HCT116 (cell line): ENCODE data around the gene ENO2. TPM values are rescaled to one million over a fixed set of nuclear protein-coding genes. Genes with fewer than 3 reads are reported as not detected.
A peak's percentile ranks its signal among the peaks of the same experiment; 100 is the strongest.

Experiments
- ATAC-seq: fragments of 200-7000 bp; cut with Tn5 transposase; 2 replicates; pipeline ENCODE4 v1.9.1; 2020; ENCODE audit warnings: mild to moderate bottlenecking, moderate library complexity
- BruUV-seq: library from RNA; stranded (reverse); fragments of 400-500 nt; replicated peaks from 2 replicates; lab custom pipeline; 2021; lab: Mats Ljungman, UMichigan
- CTCF ChIA-PET: fragments of 300-600 bp; sonication (Branson Sonifier 250); formaldehyde crosslinking; loops from one replicate; lab custom pipeline; 2021; ENCODE audit warnings: antibody characterized with exemption; lab: Charles Lee
- POLR2A ChIA-PET: fragments of 300-600, 350-600 bp; sonication (Branson Sonifier 250); formaldehyde crosslinking; loops from one replicate; lab custom pipeline; 2021; ENCODE audit warnings: antibody characterized with exemption; lab: Charles Lee
- RAD21 ChIA-PET, 2 experiments: fragments of 300-600 bp; sonication (Branson Sonifier 250); formaldehyde crosslinking; loops; one replicate each; lab custom pipeline; 2023; ENCODE audit warnings: low total read pairs in 2 of 2; ENCODE audit not compliant: uncharacterized antibody in 2 of 2, unreplicated experiment in 2 of 2, low non-redundant PET in 1 of 2; lab: Charles Lee
- DNase-seq: peaks from one replicate; pipeline ENCODE4 v3.0.0-alpha.2; 2010; ENCODE audit warnings: low read depth, low spot score
- H2AFZ ChIP-seq: fragments of 200-600 bp; shearing (Covaris generic), sonication (generic); 2 replicates; pipeline ENCODE4 v1.6.1; 2017; ENCODE audit warnings: low read depth, mixed run types, mixed read lengths, antibody characterized with exemption, low read length; ENCODE audit not compliant: poor library complexity, severe bottlenecking
- H3K27ac ChIP-seq: 2 replicates; pipeline ENCODE4 v1.5.1; 2012; ENCODE audit warnings: low read depth, low read length
- H3K27me3 ChIP-seq: fragments of 200-600 bp; sonication (generic); 2 replicates; pipeline ENCODE4 v1.6.1; 2016; ENCODE audit warnings: mixed run types, low read length, mixed read lengths; ENCODE audit not compliant: insufficient read depth
- H3K36me3 ChIP-seq, 2 experiments: fragments of 200-500 bp in 1 of 2; fragments of 200-600 bp in 1 of 2; sonication (Bioruptor generic) in 1 of 2; sonication (generic) in 1 of 2; 2 replicates each; pipeline versions ENCODE4 v1.5.1 to v1.6.1; 2014 to 2016; ENCODE audit warnings: low read length in 2 of 2, inconsistent platforms in 1 of 2, mixed read lengths in 1 of 2, mixed run types in 1 of 2; ENCODE audit not compliant: insufficient read depth in 2 of 2, control insufficient read depth in 1 of 2
- H3K4me1 ChIP-seq, 2 experiments: fragments of 200-600 bp in 1 of 2; sonication (generic) in 1 of 2; 2 replicates each; pipeline versions ENCODE4 v1.5.1 to v1.6.1; 2012 to 2017; ENCODE audit warnings: low read length in 2 of 2, inconsistent platforms in 1 of 2, mild to moderate bottlenecking in 1 of 2, mixed read lengths in 1 of 2, mixed run types in 1 of 2, moderate library complexity in 1 of 2; ENCODE audit not compliant: insufficient read depth in 2 of 2, control insufficient read depth in 1 of 2
- H3K4me2 ChIP-seq: fragments of 200-600 bp; sonication (generic); 2 replicates; pipeline ENCODE4 v1.6.1; 2017; ENCODE audit warnings: mixed run types, low read length, mixed read lengths
- H3K4me3 ChIP-seq, 2 experiments: fragments of 200-600 bp in 1 of 2; sonication (generic) in 1 of 2; replicated peaks in 1 of 2; 2 replicates each; pipeline ENCODE4 v1.5.1; 2011 to 2016; ENCODE audit warnings: low read length in 2 of 2, control low read depth in 1 of 2, low read depth in 1 of 2, mild to moderate bottlenecking in 1 of 2, mixed read lengths in 1 of 2, mixed run types in 1 of 2
- H3K79me2 ChIP-seq: fragments of 200-600 bp; sonication (generic); 2 replicates; pipeline ENCODE4 v1.6.1; 2017; ENCODE audit warnings: mild to moderate bottlenecking, mixed run types, low read length, moderate library complexity, mixed read lengths; ENCODE audit not compliant: insufficient read depth
- H3K9ac ChIP-seq: fragments of 200-600 bp; sonication (generic); 2 replicates; pipeline ENCODE4 v1.6.1; 2016; ENCODE audit warnings: low read length, mixed read lengths
- H3K9me2 ChIP-seq: fragments of 200-600 bp; sonication (generic), shearing (Covaris generic); 2 replicates; pipeline ENCODE4 v1.6.1; 2017; ENCODE audit warnings: mixed run types, mild to moderate bottlenecking, moderate library complexity; ENCODE audit not compliant: insufficient read depth
- H3K9me3 ChIP-seq, 2 experiments: fragments of 200-500 bp in 1 of 2; fragments of 200-600 bp in 1 of 2; sonication (Bioruptor generic) in 1 of 2; sonication (generic) in 1 of 2; 2 replicates each; pipeline ENCODE4 v1.6.1; 2014 to 2017; ENCODE audit warnings: low read length in 2 of 2, mixed read lengths in 2 of 2, inconsistent platforms in 1 of 2, low read depth in 1 of 2, mild to moderate bottlenecking in 1 of 2, mixed run types in 1 of 2, moderate library complexity in 1 of 2; ENCODE audit not compliant: control insufficient read depth in 1 of 2, insufficient read depth in 1 of 2
- H4K20me1 ChIP-seq: fragments of 200-600 bp; sonication (generic), shearing (Covaris generic); 2 replicates; pipeline ENCODE4 v1.6.1; 2017; ENCODE audit warnings: mixed run types, mild to moderate bottlenecking, moderate library complexity; ENCODE audit not compliant: insufficient read depth
- ELF1 ChIP-seq: IDR thresholded peaks from 2 replicates; pipeline ENCODE4 v1.6.1; 2012; ENCODE audit warnings: low read depth, borderline replicate concordance
- EZH2phosphoT487 ChIP-seq: fragments of 200-600 bp; IDR thresholded peaks from 2 replicates; pipeline ENCODE4 v1.6.1; 2018; ENCODE audit warnings: antibody characterized with exemption, borderline replicate concordance
- FOSL1 ChIP-seq: IDR thresholded peaks from 2 replicates; pipeline ENCODE4 v1.6.1; 2012; ENCODE audit warnings: low read depth
- RAD21 ChIP-seq: IDR thresholded peaks from 2 replicates; pipeline ENCODE4 v1.6.1; 2012; ENCODE audit warnings: low read depth, mild to moderate bottlenecking
- SIN3A ChIP-seq: IDR thresholded peaks from 2 replicates; pipeline ENCODE4 v1.6.1; 2012; ENCODE audit warnings: low read depth
- SP1 ChIP-seq: IDR thresholded peaks from 2 replicates; pipeline ENCODE4 v1.6.1; 2012; ENCODE audit warnings: low read depth
- SRF ChIP-seq: IDR thresholded peaks from 2 replicates; pipeline ENCODE4 v1.6.1; 2012; ENCODE audit warnings: low read depth
- ZFX ChIP-seq: fragments of 450-650 bp; IDR thresholded peaks from 2 replicates; pipeline ENCODE4 v1.6.1; 2017
- intact Hi-C: fragments of 100-400 bp; cut with micrococcal nuclease; formaldehyde crosslinking; loops from 2 replicates; pipeline ENCODE4 v1.10.0; 2022
- total RNA-seq: library from RNA; stranded (reverse); gene quantifications from one replicate; pipeline ENCODE4 v1.2.1, GENCODE V29; 2021; ENCODE audit not compliant: unreplicated experiment
- TF ChIP-seq, protein P1 (sequence below): IDR thresholded peaks from 2 replicates; pipeline ENCODE4 v1.6.1; 2012
- TF ChIP-seq, protein P2 (sequence below): IDR thresholded peaks from 2 replicates; pipeline ENCODE4 v1.6.1; 2011; ENCODE audit warnings: mild to moderate bottlenecking, low read length, moderate library complexity; ENCODE audit not compliant: insufficient replicate concordance; ENCODE audit errors: extremely low read depth

The ENO2 gene
- total RNA-seq, 1 experiment from 2014 or later = 117 TPM

DNA sequence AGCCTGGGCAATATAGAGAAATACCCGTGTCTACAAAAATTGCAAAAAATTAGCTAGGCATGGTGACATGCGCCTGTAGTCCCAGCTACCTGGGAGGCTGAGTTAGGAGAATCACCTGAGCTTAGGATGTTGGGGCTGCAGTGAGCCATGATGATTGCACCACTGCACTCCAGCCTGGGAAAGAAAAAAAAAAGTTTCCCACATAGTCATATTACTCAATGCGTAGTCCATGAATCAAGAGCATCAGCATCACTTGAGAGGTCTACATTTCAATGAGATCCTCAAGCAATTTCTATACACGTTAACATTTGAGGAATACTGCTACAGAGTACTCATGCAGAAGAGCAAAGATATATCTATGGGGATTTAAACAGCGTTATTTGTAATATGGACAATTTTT, 15.0 kb upstream of the ENO2 start:
- Histone ChIP-seq H3K4me2 (0 out of 2 replicates have a peak overlapping the region, but pooled peaks have one; percentile 8), H3K9me3 (no peaks in the 10 kb centered on the region), H3K27me3 (no peaks in the 10 kb centered on the region), H3K27ac (no peak overlapping the region), H4K20me1 (no peaks in the 10 kb centered on the region), H3K4me3 (no peak overlapping the region), H3K4me1 (peaks cover 8 to 22% of the 10 kb centered on the region in 2 experiments), H3K36me3 (no peaks in the 10 kb centered on the region), H3K9ac (no peak overlapping the region), H3K9me2 (no peaks in the 10 kb centered on the region), H2AFZ (no peak overlapping the region), H3K79me2 (no peaks in the 10 kb centered on the region)
- ChIA-PET RAD21 (no interaction called here), CTCF (no interaction called here), POLR2A (interaction anchor here (0.6 kb wide), 1 partner anchor 21 kb away, joined by 5 read pairs; no protein-coding TSS in a partner anchor)
- no TSS peak for BruUV-seq
- ATAC-seq = no peak
- intact Hi-C loops = no loop called here
- no peak for DNase-seq
- TF ChIP-seq ELF1 (no peak), SIN3A (no peak), SP1 (no peak), RAD21 (no peak), ZFX (no peak), FOSL1 (no peak), EZH2phosphoT487 (no peak), SRF (no peak)
- TF ChIP-seq, protein P1, sequence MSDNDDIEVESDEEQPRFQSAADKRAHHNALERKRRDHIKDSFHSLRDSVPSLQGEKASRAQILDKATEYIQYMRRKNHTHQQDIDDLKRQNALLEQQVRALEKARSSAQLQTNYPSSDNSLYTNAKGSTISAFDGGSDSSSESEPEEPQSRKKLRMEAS = no peak
- TF ChIP-seq, protein P2, sequence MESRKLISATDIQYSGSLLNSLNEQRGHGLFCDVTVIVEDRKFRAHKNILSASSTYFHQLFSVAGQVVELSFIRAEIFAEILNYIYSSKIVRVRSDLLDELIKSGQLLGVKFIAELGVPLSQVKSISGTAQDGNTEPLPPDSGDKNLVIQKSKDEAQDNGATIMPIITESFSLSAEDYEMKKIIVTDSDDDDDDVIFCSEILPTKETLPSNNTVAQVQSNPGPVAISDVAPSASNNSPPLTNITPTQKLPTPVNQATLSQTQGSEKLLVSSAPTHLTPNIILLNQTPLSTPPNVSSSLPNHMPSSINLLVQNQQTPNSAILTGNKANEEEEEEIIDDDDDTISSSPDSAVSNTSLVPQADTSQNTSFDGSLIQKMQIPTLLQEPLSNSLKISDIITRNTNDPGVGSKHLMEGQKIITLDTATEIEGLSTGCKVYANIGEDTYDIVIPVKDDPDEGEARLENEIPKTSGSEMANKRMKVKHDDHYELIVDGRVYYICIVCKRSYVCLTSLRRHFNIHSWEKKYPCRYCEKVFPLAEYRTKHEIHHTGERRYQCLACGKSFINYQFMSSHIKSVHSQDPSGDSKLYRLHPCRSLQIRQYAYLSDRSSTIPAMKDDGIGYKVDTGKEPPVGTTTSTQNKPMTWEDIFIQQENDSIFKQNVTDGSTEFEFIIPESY = no peak
